Measurements from ENCODE around the gene IGSF21.

Gene IGSF21

DNA sequence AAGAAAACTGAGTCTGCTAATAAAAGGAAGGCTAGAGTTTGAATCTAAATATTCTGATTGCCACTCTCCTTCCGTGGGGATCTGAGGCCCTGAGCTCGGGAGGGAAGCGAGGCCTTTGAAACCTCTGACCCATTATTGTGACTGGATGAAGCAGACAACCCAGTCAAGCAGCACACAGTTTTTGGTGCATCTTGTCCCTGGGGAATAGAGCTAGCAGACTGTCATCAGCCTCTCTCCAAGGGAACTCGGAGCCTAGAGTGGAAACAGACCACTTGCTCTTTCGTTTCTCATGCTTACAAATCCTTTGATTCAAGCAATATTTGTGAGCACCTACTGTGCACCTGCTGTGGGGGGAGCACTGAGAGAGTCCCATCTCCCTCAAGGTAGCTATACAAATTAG is 240.0 kb downstream of the IGSF21 start:
- DNase-seq (ENCODE audit: low read depth) = no peak
- TF ChIP-seq CTCF (IDR thresholded peaks at IDR 0.05; ENCODE audit: low read length, missing control alignments) = no peak
- no peak overlapping the region for H3K4me3 ChIP-seq (replicated peaks; ENCODE audit: low read depth, low read length)

- no peak for TF ChIP-seq CTCF (IDR thresholded peaks at IDR 0.05; ENCODE audit: low read length, missing control alignments)
- no peak for DNase-seq (ENCODE audit: low read depth)
- no peak overlapping the region for H3K4me3 ChIP-seq (replicated peaks; ENCODE audit: low read depth, low read length)
These were observed 240.8 kb downstream of the IGSF21 start for GRCh38 chr1:18348354-18348753.

DNA sequence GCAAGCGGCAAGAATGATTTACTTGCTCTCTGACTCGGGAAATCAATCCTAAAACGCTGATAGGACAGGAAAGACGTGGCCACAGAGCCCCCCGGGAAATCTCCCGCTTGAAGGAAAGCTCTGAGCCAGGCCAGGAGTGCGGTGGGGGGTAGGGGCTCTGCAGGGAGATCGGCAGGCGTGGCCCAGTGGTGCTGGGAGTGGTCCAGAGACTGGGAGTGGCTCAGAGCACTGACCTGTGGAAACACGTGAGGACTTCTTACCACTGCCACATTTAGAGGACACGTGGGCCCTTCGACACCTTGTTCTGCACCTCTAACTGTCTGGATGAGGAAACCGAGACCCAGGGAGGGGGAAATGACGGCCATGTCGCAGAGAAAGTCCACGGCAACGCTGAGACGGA is 243.1 kb downstream of the IGSF21 start:
- TF ChIP-seq CTCF (IDR thresholded peaks at IDR 0.05; ENCODE audit: low read length, missing control alignments) = no peak
- H3K4me3 ChIP-seq (replicated peaks; ENCODE audit: low read depth, low read length) = no peak overlapping the region
- no peak for DNase-seq (ENCODE audit: low read depth)

GRCh38 chr1:18351735-18352134 is 244.1 kb downstream of the IGSF21 start:
- no peak for DNase-seq (ENCODE audit: low read depth)
- H3K4me3 ChIP-seq (replicated peaks; ENCODE audit: low read depth, low read length) = no peak overlapping the region

DNA sequence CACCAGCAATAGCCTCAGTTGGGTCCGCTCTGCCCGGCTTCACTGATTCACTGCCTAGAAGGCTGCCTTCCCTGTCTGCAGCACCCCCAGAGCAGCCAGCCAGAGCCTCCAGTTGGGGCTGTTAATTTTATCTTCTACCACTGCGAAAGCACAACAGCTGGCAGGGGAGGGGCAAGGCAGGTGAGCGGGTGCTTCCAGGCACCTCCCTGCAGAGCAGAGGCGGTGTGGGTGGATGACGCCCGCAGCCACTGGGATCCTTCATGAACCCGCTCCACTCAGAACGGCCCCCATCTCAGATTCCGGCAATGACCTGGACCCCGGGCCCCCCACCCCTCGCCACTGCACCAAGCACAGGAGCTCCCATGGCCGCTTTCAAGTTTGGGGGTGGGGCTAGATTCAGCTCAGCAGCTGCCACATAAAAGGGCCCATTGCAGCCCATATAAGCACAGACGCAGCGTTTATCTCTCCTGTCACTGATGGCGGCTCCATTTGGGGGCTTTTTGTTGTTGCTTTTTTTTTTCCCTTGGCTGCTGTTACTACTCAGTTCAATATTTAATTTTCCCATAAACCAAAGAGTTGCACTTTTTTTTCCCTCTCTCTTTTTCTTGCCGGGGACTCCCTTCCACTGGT is 245.2 kb downstream of the IGSF21 start:
- no peak for TF ChIP-seq CTCF (IDR thresholded peaks at IDR 0.05; ENCODE audit: low read length, missing control alignments)
- no peak overlapping the region for H3K4me3 ChIP-seq (replicated peaks; ENCODE audit: low read depth, low read length)
- DNase-seq (ENCODE audit: low read depth) = no peak

More at GRCh38 chr1:18351735-18352134, 244.1 kb downstream of the IGSF21 start:
- TF ChIP-seq CTCF (IDR thresholded peaks at IDR 0.05; ENCODE audit: low read length, missing control alignments) = no peak

GRCh38 chr1:18353528-18353927 is 245.9 kb downstream of the IGSF21 start:
- TF ChIP-seq CTCF (IDR thresholded peaks at IDR 0.05; ENCODE audit: low read length, missing control alignments) = no peak
- no peak for DNase-seq (ENCODE audit: low read depth)
- H3K4me3 ChIP-seq (replicated peaks; ENCODE audit: low read depth, low read length) = no peak overlapping the region

DNA sequence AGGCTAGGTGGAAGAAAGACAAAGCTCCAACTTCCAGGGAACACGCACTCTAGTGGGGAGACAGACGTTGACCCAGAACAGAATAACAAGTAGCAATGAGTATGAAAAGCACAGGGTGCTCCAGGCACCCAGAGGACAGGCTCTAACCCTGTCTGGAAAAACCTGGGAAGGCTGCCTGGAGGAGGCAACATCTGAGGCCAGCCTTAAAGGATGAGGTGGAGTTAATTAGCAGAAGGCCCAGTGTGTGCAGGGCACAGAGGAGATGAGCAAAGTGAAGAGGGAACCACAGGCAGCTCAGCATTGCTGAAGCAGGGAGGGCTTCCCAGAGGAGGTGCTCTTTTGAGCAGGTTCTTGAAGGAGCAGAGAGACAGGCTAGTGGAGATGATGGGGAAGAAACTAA is 246.4 kb downstream of the IGSF21 start:
- no peak for TF ChIP-seq CTCF (IDR thresholded peaks at IDR 0.05; ENCODE audit: low read length, missing control alignments)
- DNase-seq (ENCODE audit: low read depth) = no peak
- H3K4me3 ChIP-seq (replicated peaks; ENCODE audit: low read depth, low read length) = no peak overlapping the region

Measured in fibroblast of pulmonary artery (primary cell).